K562 (cell line): Measurements from ENCODE around the gene NACC1. TPM values are rescaled to one million over a fixed set of nuclear protein-coding genes. Genes with fewer than 3 reads are reported as not detected.
A peak's percentile ranks its signal among the peaks of the same experiment; 100 is the strongest.

Experiments
- ATAC-seq: fragments of 200-7000 bp; cut with Tn5 transposase; 3 replicates; pipeline ENCODE4 v1.9.1; 2020; ENCODE audit warnings: moderate library complexity
- BruUV-seq: library from RNA; stranded (reverse); fragments of 400-500 nt; replicated peaks from 2 replicates; lab custom pipeline; 2021; lab: Mats Ljungman, UMichigan
- CTCF ChIA-PET: fragments of 300-600 bp; formaldehyde crosslinking; extraction: SDS; loops from one replicate; lab custom pipeline; 2021; ENCODE audit warnings: low intra/inter-chr PET ratio; lab: Yijun Ruan, JAX
- POLR2A ChIA-PET: fragments of 300-600, 350-650 bp; sonication (Branson Sonifier 250); formaldehyde crosslinking; extraction: SDS; loops from one replicate; lab custom pipeline; 2021; ENCODE audit warnings: antibody characterized with exemption, inconsistent platforms; lab: Yijun Ruan, JAX
- DNase-seq, 4 experiments: peaks; one replicate each; pipeline versions ENCODE4 v3.0.0 to v3.0.0-alpha.2; 2011 to 2018; ENCODE audit warnings: low spot score in 3 of 4, mixed read lengths in 3 of 4; ENCODE audit errors: extremely low read depth in 1 of 4
- FAIRE-seq: peaks from 2 replicates; lab custom pipeline; 2011; peaks lifted over from hg19 to GRCh38; lab: Jason Lieb, UNC
- H2AFZ ChIP-seq: 2 replicates; pipeline ENCODE4 v1.6.0; 2011; ENCODE audit warnings: low read depth, low read length, control low read depth, inconsistent platforms
- H3K27ac ChIP-seq: fragments of 200-600 bp; 3 replicates; pipeline ENCODE4 v1.8.0; 2011; ENCODE audit warnings: low read depth, mild to moderate bottlenecking, control low read depth, inconsistent platforms, low read length, moderate library complexity, mixed read lengths; ENCODE audit errors: extremely low read depth
- H3K27me3 ChIP-seq, 2 experiments: fragments of 300-600 bp in 1 of 2; 2 replicates in 1 of 2; 3 replicates in 1 of 2; pipeline versions ENCODE4 v1.6.0 to v1.8.0; 2011; ENCODE audit warnings: inconsistent platforms in 2 of 2, low read length in 2 of 2, mild to moderate bottlenecking in 1 of 2, mixed read lengths in 1 of 2, moderate library complexity in 1 of 2; ENCODE audit not compliant: control insufficient read depth in 2 of 2, insufficient read depth in 2 of 2
- H3K36me3 ChIP-seq: fragments of 300-600 bp; 3 replicates; pipeline ENCODE4 v1.8.0; 2011; ENCODE audit warnings: mild to moderate bottlenecking, low read length, inconsistent platforms; ENCODE audit not compliant: control insufficient read depth, insufficient read depth
- H3K4me1 ChIP-seq, 2 experiments: fragments of 200-600 bp in 1 of 2; replicated peaks in 1 of 2; 2 replicates in 1 of 2; 3 replicates in 1 of 2; pipeline versions ENCODE4 v1.5.1 to v1.8.0; 2011; ENCODE audit warnings: inconsistent platforms in 2 of 2, low read length in 2 of 2, mild to moderate bottlenecking in 1 of 2, mixed read lengths in 1 of 2, moderate library complexity in 1 of 2; ENCODE audit not compliant: control insufficient read depth in 2 of 2, insufficient read depth in 2 of 2
- H3K4me2 ChIP-seq: 2 replicates; pipeline ENCODE4 v1.6.1; 2011; ENCODE audit warnings: low read length, control low read depth, inconsistent platforms, mixed read lengths; ENCODE audit not compliant: insufficient read depth
- H3K4me3 ChIP-seq: fragments of 200-600 bp; sonication (generic), shearing (Covaris generic); 2 replicates; pipeline ENCODE4 v1.5.1; 2016; ENCODE audit warnings: control low read depth, inconsistent platforms
- H3K79me2 ChIP-seq: fragments of 200-600 bp; 3 replicates; pipeline ENCODE4 v1.8.0; 2011; ENCODE audit warnings: low read length, inconsistent platforms; ENCODE audit not compliant: control insufficient read depth, insufficient read depth
- H3K9ac ChIP-seq, 2 experiments: 2 replicates each; pipeline versions ENCODE4 v1.6.0 to v1.6.1; 2011; ENCODE audit warnings: low read depth in 2 of 2, low read length in 2 of 2, control low read depth in 1 of 2, inconsistent platforms in 1 of 2, mild to moderate bottlenecking in 1 of 2, mixed read lengths in 1 of 2; ENCODE audit not compliant: insufficient read depth in 1 of 2
- H3K9me1 ChIP-seq: one replicate; pipeline ENCODE4 v1.6.0; 2011; ENCODE audit warnings: inconsistent platforms, mild to moderate bottlenecking, low read length, moderate library complexity; ENCODE audit not compliant: control insufficient read depth, insufficient read depth
- H3K9me3 ChIP-seq: replicated peaks from 2 replicates; pipeline ENCODE4 v1.5.1; 2011; ENCODE audit warnings: low read depth, low read length, inconsistent platforms; ENCODE audit not compliant: control insufficient read depth, insufficient read depth
- H4K20me1 ChIP-seq: replicated peaks from 2 replicates; pipeline ENCODE4 v1.6.1; 2011; ENCODE audit warnings: low read length, inconsistent platforms, mixed read lengths; ENCODE audit not compliant: control insufficient read depth, insufficient read depth
- C11orf30 ChIP-seq: fragments of 450-650 bp; IDR thresholded peaks from 2 replicates; pipeline ENCODE4 v1.6.1; 2016; ENCODE audit warnings: low read depth, mild to moderate bottlenecking
- CEBPB ChIP-seq: fragments of 450-650 bp; IDR thresholded peaks from 2 replicates; pipeline ENCODE4 v1.6.1; 2016; ENCODE audit warnings: missing genetic modification characterization, missing compliant biosample characterization
- FOXJ2 ChIP-seq: fragments of 200-800 bp; sonication (Bioruptor generic); IDR thresholded peaks from 2 replicates; pipeline ENCODE4 v1.6.1; 2016; ENCODE audit warnings: missing genetic modification characterization, missing compliant biosample characterization
- KAT8 ChIP-seq: fragments of 450-650 bp; IDR thresholded peaks from 2 replicates; pipeline ENCODE4 v1.6.1; 2016; ENCODE audit warnings: low read depth, mild to moderate bottlenecking
- KDM4B ChIP-seq, 2 experiments: fragments of 450-650 bp in 1 of 2; sonication (generic) in 1 of 2; IDR thresholded peaks; 2 replicates each; pipeline ENCODE4 v1.6.1; 2016 to 2017; ENCODE audit warnings: borderline replicate concordance in 2 of 2, antibody characterized with exemption in 1 of 2, low read depth in 1 of 2, mild to moderate bottlenecking in 1 of 2
- NFXL1 ChIP-seq: fragments of 450-650 bp; formaldehyde crosslinking; IDR thresholded peaks from 2 replicates; pipeline ENCODE4 v1.4.0; 2021; ENCODE audit warnings: mild to moderate bottlenecking
- NR3C1 ChIP-seq: sonication (generic); formaldehyde crosslinking; IDR thresholded peaks from 2 replicates; pipeline ENCODE4 v1.8.1; 2022; ENCODE audit warnings: missing genetic modification reagents
- PRMT5 ChIP-seq: sonication (generic); formaldehyde crosslinking; IDR thresholded peaks from 2 replicates; pipeline ENCODE4 v1.5.0; 2020; ENCODE audit warnings: missing genetic modification reagents
- SAP30 ChIP-seq: fragments of 200-600 bp; sonication (generic); IDR thresholded peaks from 2 replicates; pipeline ENCODE4 v1.6.1; 2012; ENCODE audit warnings: borderline replicate concordance, low read depth, mild to moderate bottlenecking, moderate library complexity, low read length, control low read depth, inconsistent platforms; ENCODE audit not compliant: insufficient read depth, poor library complexity, severe bottlenecking
- YY1 ChIP-seq, 3 experiments: IDR thresholded peaks; 2 replicates each; pipeline ENCODE4 v1.6.1; 2011; ENCODE audit warnings: low read length in 2 of 3, mild to moderate bottlenecking in 2 of 3, moderate library complexity in 2 of 3, borderline replicate concordance in 1 of 3, control low read depth in 1 of 3, low read depth in 1 of 3; ENCODE audit not compliant: insufficient read depth in 3 of 3, insufficient replicate concordance in 2 of 3, control insufficient read depth in 1 of 3, insufficient read length in 1 of 3; ENCODE audit errors: extremely low read depth in 1 of 3
- ZNF436 ChIP-seq: fragments of 250-450, 450-650 bp; sonication (Bioruptor Pico); formaldehyde crosslinking; IDR thresholded peaks from 2 replicates; pipeline ENCODE4 v1.7.0; 2020; ENCODE audit warnings: mild to moderate bottlenecking
- WGBS: fragments of 100-300 bp; shearing (Covaris generic); methylation state at CpG from one replicate; pipeline ENCODE4 v1.1.6; 2016; ENCODE audit warnings: low coverage, mixed read lengths; ENCODE audit not compliant: insufficient coverage; ENCODE audit errors: missing lambda C conversion rate; 5-methylcytosine and 5-hydroxymethylcytosine counted together
- in situ Hi-C: fragments of 300-500 bp; cut with MboI; formaldehyde crosslinking; loops from 4 replicates; pipeline ENCODE4 v1.15.0; 2018; ENCODE audit warnings: inconsistent platforms, mixed read lengths
- intact Hi-C: fragments of 100-400 bp; cut with micrococcal nuclease; formaldehyde crosslinking; loops from 2 replicates; pipeline ENCODE4 v1.14.2; 2022
- polyA plus RNA-seq, 8 experiments: library from polyadenylated mRNA; depleted of rRNA in 4 of 8; stranded (reverse) in 5 of 8; unstranded in 3 of 8; fragments of >200 nt; fragmentation: Nextera tagmentation in 2 of 8; fragmentation: Illumina TruSeq in 1 of 8; extraction: Ambion mirVana in 2 of 8; extraction: Trizol in 1 of 8; gene quantifications; 2 replicates each; pipeline versions ENCODE4 v1.2.1 to v1.2.3, GENCODE V29; 2011 to 2014; ENCODE audit warnings: inconsistent platforms in 1 of 8, missing spikeins in 1 of 8
- total RNA-seq, 7 experiments: library from RNA; depleted of rRNA in 6 of 7; stranded (reverse); fragments of >200 nt in 6 of 7; fragmentation: Illumina TruSeq in 2 of 7; extraction: Trizol in 2 of 7; gene quantifications; 2 replicates each; pipeline versions ENCODE4 v1.2.1 to v1.2.3, GENCODE V29; 2011 to 2021; ENCODE audit warnings: low replicate concordance in 1 of 7
- TF ChIP-seq, protein P1 (sequence below): fragments of 450-650 bp; IDR thresholded peaks from one replicate; pipeline ENCODE4 v1.6.1; 2018; ENCODE audit warnings: mild to moderate bottlenecking, moderate library complexity; ENCODE audit not compliant: partially characterized antibody
- TF ChIP-seq, protein P2 (sequence below): sonication (generic); formaldehyde crosslinking; IDR thresholded peaks from 2 replicates; pipeline ENCODE4 v1.8.1; 2023; ENCODE audit warnings: mild to moderate bottlenecking, missing genetic modification reagents

The NACC1 gene
- total and polyA plus RNA-seq, 9 of the 15 experiments (the other 6 are each of a cell fraction or from before 2014, with no cell fraction given): 0.04 to 96.6 (median 25.8) TPM

- TF ChIP-seq, protein P1, sequence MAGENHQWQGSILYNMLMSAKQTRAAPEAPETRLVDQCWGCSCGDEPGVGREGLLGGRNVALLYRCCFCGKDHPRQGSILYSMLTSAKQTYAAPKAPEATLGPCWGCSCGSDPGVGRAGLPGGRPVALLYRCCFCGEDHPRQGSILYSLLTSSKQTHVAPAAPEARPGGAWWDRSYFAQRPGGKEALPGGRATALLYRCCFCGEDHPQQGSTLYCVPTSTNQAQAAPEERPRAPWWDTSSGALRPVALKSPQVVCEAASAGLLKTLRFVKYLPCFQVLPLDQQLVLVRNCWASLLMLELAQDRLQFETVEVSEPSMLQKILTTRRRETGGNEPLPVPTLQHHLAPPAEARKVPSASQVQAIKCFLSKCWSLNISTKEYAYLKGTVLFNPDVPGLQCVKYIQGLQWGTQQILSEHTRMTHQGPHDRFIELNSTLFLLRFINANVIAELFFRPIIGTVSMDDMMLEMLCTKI: no peak
- no peak for TF ChIP-seq NFXL1 (CRISPR knock-in tag)
These were observed 48.4 kb upstream of the NACC1 start (continued) for GRCh38 chr19:13069415-13070359.

DNA sequence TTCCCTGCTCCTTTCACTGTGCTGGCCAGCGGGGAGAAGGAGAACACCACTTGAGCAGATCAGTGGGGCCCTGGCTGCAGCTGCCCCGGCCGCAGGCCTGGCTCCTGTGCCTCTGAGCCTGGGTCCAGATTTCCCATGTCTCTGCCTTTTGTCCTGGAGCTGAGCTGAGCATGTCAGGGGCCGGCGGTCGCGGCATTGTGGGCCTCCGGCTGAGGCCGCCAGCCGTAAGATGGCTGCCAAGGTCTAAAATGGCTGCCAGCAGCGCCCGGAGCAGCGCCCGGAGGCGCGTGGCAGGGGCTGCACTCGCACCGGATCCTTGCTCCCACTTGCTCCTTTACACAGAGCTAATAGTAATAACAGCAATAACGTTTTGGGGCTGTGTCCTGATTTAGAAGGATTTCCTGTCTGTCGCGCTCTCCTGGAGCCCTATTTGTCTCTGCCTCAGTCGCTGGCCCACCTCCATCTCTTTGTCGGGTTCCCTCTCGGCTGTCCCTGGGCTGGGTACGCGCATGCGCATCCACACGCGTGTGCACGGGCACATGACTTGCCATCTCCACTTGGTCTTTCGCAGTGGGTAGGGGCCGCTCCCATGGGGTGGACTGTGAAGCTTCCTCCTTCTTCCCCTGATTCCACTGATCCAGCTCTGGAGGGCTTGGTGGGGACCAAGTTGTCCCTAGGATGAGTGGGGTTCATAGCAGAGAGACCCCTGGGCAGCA lies 47.5 kb upstream of the NACC1 start:
- WGBS: 89% methylated on average over 32 of the region's 32 CpGs
- BruUV-seq: no TSS peak
- Histone ChIP-seq H3K79me2 (peaks cover 23% of the 10 kb centered on the region; the same call in 2 of the 3 replicates), H3K4me2 (peak overlapping the region; percentile 54), H3K9me3 (no peaks in the 10 kb centered on the region), H3K27me3 (no peaks in the 10 kb centered on the region), H3K4me1 (peaks cover 38 to 80% of the 10 kb centered on the region in 2 experiments), H3K9ac (peak overlapping the region; percentile 39 to 70; a peak in 3 of 4 replicates), H3K9me1 (peaks cover 5% of the 10 kb centered on the region), H3K4me3 (no peak overlapping the region), H2AFZ (no peak overlapping the region), H3K27ac (peak overlapping the region; percentile 63; the same call in 1 of the 3 replicates), H4K20me1 (no peaks in the 10 kb centered on the region), H3K36me3 (peaks cover 19% of the 10 kb centered on the region; the same call in 1 of the 3 replicates)
- FAIRE-seq (no peak), ATAC-seq (no peak; the same call in 2 of the 3 replicates), DNase-seq (no peak)
- ChIA-PET POLR2A (interaction anchor here (0.9 to 3.4 kb wide), 9 partner anchors 9 to 71 kb away, joined by 3 to 20 read pairs (median 5); no protein-coding TSS in a partner anchor), CTCF (interaction anchor here (0.5 kb wide), 1 partner anchor 208 kb away, joined by 3 read pairs; no protein-coding TSS in a partner anchor)
- intact Hi-C loops: no loop called here
- in situ Hi-C loops: no loop called here
- TF ChIP-seq SAP30 (peak; percentile 3), C11orf30 (no peak), NR3C1 (CRISPR knock-in tag) (no peak), FOXJ2 (tag) (no peak), CEBPB (tag) (no peak), KDM4B (IDR thresholded peaks at IDR 0.05; ENCODE audit: borderline replicate concordance in 2 of 2, low read depth in 1 of 2) (0 out of 4 replicates have a peak, but pooled peaks of 1 of the 2 experiments have one; percentile 5), YY1 (IDR thresholded peaks at IDR 0.05; ENCODE audit: borderline replicate concordance in 1 of 3, control insufficient read depth in 1 of 3, extremely low read depth in 1 of 3, insufficient read depth in 3 of 3, insufficient read length in 1 of 3, insufficient replicate concordance in 2 of 3, low read depth in 1 of 3, low read length in 2 of 3) (peak; percentile 74 to 92 (median 82)), ZNF436 (CRISPR knock-in tag) (no peak), KAT8 (peak; percentile 83), PRMT5 (CRISPR knock-in tag) (no peak)
- TF ChIP-seq, protein P2, sequence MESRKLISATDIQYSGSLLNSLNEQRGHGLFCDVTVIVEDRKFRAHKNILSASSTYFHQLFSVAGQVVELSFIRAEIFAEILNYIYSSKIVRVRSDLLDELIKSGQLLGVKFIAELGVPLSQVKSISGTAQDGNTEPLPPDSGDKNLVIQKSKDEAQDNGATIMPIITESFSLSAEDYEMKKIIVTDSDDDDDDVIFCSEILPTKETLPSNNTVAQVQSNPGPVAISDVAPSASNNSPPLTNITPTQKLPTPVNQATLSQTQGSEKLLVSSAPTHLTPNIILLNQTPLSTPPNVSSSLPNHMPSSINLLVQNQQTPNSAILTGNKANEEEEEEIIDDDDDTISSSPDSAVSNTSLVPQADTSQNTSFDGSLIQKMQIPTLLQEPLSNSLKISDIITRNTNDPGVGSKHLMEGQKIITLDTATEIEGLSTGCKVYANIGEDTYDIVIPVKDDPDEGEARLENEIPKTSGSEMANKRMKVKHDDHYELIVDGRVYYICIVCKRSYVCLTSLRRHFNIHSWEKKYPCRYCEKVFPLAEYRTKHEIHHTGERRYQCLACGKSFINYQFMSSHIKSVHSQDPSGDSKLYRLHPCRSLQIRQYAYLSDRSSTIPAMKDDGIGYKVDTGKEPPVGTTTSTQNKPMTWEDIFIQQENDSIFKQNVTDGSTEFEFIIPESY (CRISPR knock-in tag): peak; percentile 98
